Esophagus squamous epithelium (tissue), 4 donors: Measurements from ENCODE around the gene DCP2.

Source experiments
- CTCF ChIP-seq, 6 experiments: fragments of 450-650 bp in 4 of 6; fragments of 200-600 bp in 2 of 6; sonication (generic) in 2 of 6; IDR thresholded peaks; one replicate each; pipeline ENCODE4 v1.5.1; 2016 to 2019; ENCODE audit warnings: antibody characterized with exemption in 6 of 6, mild to moderate bottlenecking in 4 of 6, moderate library complexity in 4 of 6
- POLR2A ChIP-seq, 4 donors: fragments of 450-650 bp; IDR thresholded peaks; one replicate each; pipeline ENCODE4 v1.6.1; 2017; ENCODE audit warnings: antibody characterized with exemption in 4 of 4, mild to moderate bottlenecking in 4 of 4, moderate library complexity in 3 of 4

GRCh38 chr5:112986224-112986623, 9.6 kb downstream of the DCP2 start:
- no peak for TF ChIP-seq CTCF (IDR thresholded peaks at IDR 0.05)
- TF ChIP-seq POLR2A (IDR thresholded peaks at IDR 0.05), result no peak
